ENCODE measurements around the gene JSRP1.

Gene JSRP1

GRCh38 chr19:2266183-2266993 is 10.2 kb upstream of the JSRP1 start:
- peak; percentile 45 for DNase-seq (ENCODE audit: low spot score)

- no peak for DNase-seq (ENCODE audit: low spot score)
Observed at GRCh38 chr19:2261438-2262172, 5.4 kb upstream of the JSRP1 start.

DNA sequence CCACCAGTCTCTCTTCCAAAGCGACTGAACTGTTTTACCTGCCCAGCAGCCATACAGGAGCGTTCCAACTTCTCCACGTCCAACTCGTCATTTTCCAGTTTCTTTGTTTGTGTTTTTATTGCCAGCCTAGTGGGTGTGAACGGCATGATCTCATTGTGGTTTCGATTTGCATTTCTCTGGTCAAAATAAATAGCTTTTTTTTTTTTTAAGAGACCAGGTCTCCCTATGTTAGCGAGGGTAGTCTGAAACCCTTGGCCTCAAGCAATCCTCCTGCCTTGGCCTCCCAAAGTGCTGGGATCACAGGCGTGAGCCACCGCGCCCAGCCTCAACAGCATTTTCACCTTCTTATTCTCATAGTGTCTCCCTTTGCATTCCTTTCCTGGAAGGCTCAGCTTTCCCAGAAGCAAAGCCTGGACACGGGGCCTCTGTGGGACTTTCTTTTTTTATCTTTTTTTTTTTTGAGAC is 4.2 kb upstream of the JSRP1 start:
- no peak for DNase-seq (ENCODE audit: low spot score)

- no peak for DNase-seq (ENCODE audit: low spot score)
Observed at GRCh38 chr19:2259336-2259735, 3.1 kb upstream of the JSRP1 start.

DNA sequence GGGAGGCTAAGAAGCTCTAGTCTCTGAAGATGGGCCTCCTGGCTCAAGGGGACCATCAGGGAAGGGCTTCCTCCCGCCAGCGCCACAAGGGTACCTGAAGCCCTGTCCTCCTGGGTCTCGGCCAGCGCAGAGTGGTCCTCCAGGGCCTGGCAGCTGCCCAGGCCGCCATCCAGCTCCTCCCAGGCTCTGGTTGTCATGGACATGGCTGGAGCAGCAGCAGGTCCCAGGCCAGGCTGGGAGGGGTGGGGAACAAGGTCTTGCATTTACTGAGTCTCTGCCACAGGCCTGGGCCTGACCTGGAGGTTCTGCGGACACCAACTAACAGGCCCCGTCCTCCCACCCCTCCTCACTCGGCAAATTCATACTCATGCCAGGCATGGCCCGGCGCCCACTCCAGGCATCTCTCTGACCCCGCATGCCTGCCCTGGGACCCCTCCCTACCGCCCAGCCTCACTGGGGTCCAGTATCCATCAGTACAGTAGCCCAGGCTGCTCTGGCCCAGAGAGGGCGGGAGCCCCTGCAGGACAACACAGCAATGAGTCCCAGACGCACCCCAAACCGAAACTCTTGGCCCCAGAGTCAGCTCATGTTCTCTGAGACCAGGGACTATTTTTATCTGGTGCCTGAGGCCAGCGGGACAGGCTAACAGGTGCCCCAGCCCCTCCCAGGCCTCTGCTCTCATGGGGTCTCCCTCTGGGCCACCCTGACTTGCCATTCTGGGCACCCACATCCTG is 938 bp downstream of the JSRP1 start:
- DNase-seq (ENCODE audit: low spot score): no peak

GRCh38 chr19:2254064-2254872 is 1.9 kb downstream of the JSRP1 start:
- DNase-seq (ENCODE audit: low spot score): no peak

- no peak for DNase-seq (ENCODE audit: low spot score)
Observed at GRCh38 chr19:2253106-2254063, 2.8 kb downstream of the JSRP1 start.

DNA sequence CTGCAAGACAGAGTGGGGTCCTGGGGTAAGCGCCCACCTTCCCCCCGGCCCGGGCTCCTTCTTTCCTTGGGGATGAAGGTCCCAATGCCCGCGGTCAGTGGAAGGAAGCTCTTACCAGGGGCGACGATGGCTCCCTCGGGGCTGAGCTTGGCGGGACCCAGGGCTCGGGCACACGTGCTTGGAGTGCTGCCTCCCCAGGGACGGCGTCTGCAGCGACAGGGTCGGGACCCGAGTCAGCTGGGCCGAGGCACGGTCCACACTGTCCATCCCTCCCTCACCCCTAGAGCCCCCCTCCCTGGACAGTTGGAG is 3.5 kb downstream of the JSRP1 start:
- DNase-seq (ENCODE audit: low spot score): no peak

DNA sequence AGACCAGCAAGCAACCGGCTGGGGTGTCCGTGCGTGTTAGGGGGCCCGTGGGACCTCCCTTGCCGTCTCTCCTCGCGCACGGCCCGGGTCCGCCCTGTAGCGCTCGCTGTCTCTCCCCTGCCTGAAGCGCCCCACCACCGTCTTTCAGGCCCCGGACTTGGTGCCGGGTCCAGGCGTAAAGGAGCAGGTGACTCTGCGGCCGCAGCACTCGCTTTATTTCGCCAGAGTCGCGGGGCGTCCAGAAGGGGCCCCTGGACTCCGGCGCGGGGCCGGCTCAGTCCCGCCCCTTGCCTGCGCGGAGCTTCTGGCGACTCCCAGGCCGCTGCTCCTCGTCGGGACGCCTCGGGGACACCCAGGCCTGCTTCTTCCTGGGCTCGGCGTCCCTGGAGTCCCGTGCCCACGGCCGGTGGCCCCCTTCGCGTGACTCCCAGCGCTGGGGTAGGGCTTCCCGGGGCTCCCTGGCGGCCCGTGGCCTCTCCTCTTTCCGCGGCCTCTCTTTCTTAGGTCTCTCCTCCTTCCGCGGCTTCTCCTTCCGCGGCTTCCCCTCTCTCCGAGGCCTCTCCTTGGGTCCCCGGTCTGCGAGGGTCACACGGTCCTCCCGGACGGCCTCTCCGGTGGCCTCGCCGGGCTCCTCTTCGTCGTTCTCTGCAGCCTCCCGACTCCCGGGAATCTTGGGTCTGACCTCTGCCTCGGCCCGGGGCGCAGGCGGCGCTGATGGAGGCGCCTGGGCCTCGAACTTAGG is 4.0 kb downstream of the JSRP1 start:
- no peak for DNase-seq (ENCODE audit: low spot score)

GRCh38 chr19:2251106-2252054 is 4.8 kb downstream of the JSRP1 start:
- DNase-seq (ENCODE audit: low spot score): no peak

- DNase-seq (ENCODE audit: low spot score): no peak
Observed at GRCh38 chr19:2250766-2251105, 5.5 kb downstream of the JSRP1 start.

- DNase-seq (ENCODE audit: low spot score): no peak
Observed at GRCh38 chr19:2249880-2250765, 6.1 kb downstream of the JSRP1 start.

DNA sequence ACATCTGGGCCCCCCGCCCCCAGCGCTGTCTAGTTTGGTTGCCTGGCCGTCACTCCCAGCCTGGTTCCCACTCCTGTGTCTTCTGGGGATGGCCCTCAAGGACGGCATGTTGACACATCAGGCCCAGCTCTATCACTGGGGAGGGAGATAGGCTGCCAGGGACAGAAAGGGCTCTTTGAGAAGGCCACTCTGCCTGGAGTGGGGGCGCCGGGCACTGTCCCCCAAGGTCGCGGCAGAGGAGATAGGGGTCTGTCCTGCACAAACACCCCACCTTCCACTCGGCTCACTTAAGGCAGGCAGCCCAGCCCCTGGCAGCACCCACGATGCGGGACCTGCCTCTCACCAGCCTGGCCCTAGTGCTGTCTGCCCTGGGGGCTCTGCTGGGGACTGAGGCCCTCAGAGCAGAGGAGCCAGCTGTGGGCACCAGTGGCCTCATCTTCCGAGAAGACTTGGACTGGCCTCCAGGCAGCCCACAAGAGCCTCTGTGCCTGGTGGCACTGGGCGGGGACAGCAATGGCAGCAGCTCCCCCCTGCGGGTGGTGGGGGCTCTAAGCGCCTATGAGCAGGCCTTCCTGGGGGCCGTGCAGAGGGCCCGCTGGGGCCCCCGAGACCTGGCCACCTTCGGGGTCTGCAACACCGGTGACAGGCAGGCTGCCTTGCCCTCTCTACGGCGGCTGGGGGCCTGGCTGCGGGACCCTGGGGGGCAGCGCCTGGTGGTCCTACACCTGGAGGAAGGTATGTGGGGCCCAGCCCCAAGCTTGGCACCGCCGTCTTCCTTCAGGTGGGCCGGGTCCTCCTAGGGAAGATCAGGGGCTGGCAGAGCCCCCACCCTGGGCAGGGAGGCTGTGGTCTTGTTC is 7.0 kb downstream of the JSRP1 start, which contains the start of gene AMH:
TSS of gene AMH (plus strand) at position 314 of the 857 bp plus-strand sequence. CDS start at position 324, 10 bp downstream.
- DNase-seq (ENCODE audit: low spot score): no peak

- no peak for DNase-seq (ENCODE audit: low spot score)
Observed at GRCh38 chr19:2248136-2249009, 7.8 kb downstream of the JSRP1 start.

DNA sequence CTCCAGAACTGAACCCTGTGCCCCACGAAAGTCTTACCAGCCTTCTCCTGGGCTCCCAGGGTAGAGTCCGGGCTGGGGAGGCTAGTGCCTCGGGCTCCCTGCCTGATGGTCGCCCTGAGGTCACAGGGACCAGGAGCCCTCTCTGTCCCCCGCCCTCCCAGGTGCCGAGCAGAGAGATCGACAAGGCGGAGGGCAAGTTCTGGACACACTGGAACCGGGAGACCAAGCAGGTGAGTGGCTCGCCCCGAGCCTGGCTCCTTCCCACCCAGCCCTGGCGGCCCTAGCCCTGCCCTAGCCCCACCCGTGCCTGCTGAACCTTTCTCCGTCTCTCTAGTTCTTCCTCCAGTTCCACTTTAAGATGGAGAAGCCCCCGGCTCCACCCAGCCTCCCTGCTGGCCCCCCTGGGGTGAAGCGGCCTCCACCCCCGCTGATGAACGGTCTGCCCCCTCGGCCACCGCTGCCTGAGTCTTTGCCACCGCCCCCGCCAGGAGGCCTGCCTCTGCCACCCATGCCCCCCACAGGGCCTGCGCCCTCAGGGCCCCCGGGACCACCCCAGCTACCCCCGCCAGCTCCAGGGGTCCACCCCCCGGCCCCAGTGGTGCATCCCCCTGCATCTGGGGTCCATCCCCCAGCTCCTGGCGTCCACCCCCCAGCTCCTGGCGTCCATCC is 8.7 kb downstream of the JSRP1 start:
- no peak for DNase-seq (ENCODE audit: low spot score)
